CD4-positive, CD25-positive, alpha-beta regulatory T cell (primary cell): ENCODE data around the gene C2orf92. TPM values are rescaled to one million over a fixed set of nuclear protein-coding genes. Genes with fewer than 3 reads are reported as not detected.

Source experiments
- ATAC-seq, 2 donors: fragments of 150-1000 bp; cut with Tn5 transposase; one replicate each; pipeline ENCODE4 v1.10.0; 2021; ENCODE audit warnings: low read depth in 2 of 2, moderate number of reproducible peaks in 2 of 2, moderate library complexity in 1 of 2
- DNase-seq, 3 donors: peaks; one replicate each; pipeline versions ENCODE4 v3.0.0 to v3.0.0-alpha.2; 2012 to 2022; ENCODE audit warnings: mixed read lengths in 1 of 3
- H3K27ac ChIP-seq: one replicate; pipeline ENCODE4 v1.7.0; 2013; ENCODE audit warnings: mild to moderate bottlenecking, low read length; ENCODE audit not compliant: insufficient read depth, poor library complexity, severe bottlenecking
- H3K27me3 ChIP-seq: one replicate; pipeline ENCODE4 v1.7.0; 2013; ENCODE audit warnings: low read length; ENCODE audit not compliant: control insufficient read depth, insufficient read depth
- H3K36me3 ChIP-seq: one replicate; pipeline ENCODE4 v1.7.0; 2013; ENCODE audit warnings: mild to moderate bottlenecking, low read length, moderate library complexity; ENCODE audit not compliant: control insufficient read depth, insufficient read depth
- H3K4me1 ChIP-seq: 2 replicates; pipeline ENCODE4 v1.7.0; 2013; ENCODE audit warnings: mild to moderate bottlenecking, low read length; ENCODE audit not compliant: insufficient read depth, control insufficient read depth, poor library complexity, severe bottlenecking
- H3K4me3 ChIP-seq: one replicate; pipeline ENCODE4 v1.7.0; 2013; ENCODE audit warnings: low read depth, mild to moderate bottlenecking, low read length, moderate library complexity
- H3K9me3 ChIP-seq, 2 experiments: 1 replicate in 1 of 2; 2 replicates in 1 of 2; pipeline ENCODE4 v1.7.0; 2013; ENCODE audit warnings: low read length in 2 of 2, mild to moderate bottlenecking in 1 of 2, moderate library complexity in 1 of 2; ENCODE audit not compliant: control insufficient read depth in 2 of 2
- H3K27ac Mint-ChIP-seq, 3 donors: one replicate each; pipeline ENCODE4 v1.8.0; 2020 to 2022; ENCODE audit warnings: mild to moderate bottlenecking in 3 of 3, mixed read lengths in 3 of 3, moderate library complexity in 2 of 3
- H3K27me3 Mint-ChIP-seq: one replicate; pipeline ENCODE4 v1.8.0; 2022; ENCODE audit warnings: mild to moderate bottlenecking, mixed read lengths
- H3K36me3 Mint-ChIP-seq: one replicate; pipeline ENCODE4 v1.8.0; 2020; ENCODE audit warnings: mixed read lengths
- H3K4me1 Mint-ChIP-seq, 4 donors: one replicate each; pipeline ENCODE4 v1.8.0; 2020 to 2022; ENCODE audit warnings: mixed read lengths in 4 of 4, mild to moderate bottlenecking in 1 of 4
- H3K4me3 Mint-ChIP-seq, 4 donors: one replicate each; pipeline ENCODE4 v1.8.0; 2020 to 2022; ENCODE audit warnings: mild to moderate bottlenecking in 4 of 4, mixed read lengths in 4 of 4, moderate library complexity in 3 of 4
- H3K9me3 Mint-ChIP-seq, 7 donors: one replicate each; pipeline ENCODE4 v1.8.0; 2020 to 2022; ENCODE audit warnings: mixed read lengths in 7 of 7, mild to moderate bottlenecking in 3 of 7, moderate library complexity in 2 of 7
- polyA plus RNA-seq, 4 donors: library from polyadenylated mRNA; unstranded; fragments of 300-500 nt; fragmentation: Illumina TruSeq; gene quantifications; one replicate each; pipeline ENCODE4 v1.2.3, GENCODE V29; 2021
- total RNA-seq: library from RNA; stranded (reverse); gene quantifications from one replicate; pipeline ENCODE4 v1.2.3, GENCODE V29; 2022

C2orf92 gene
- total and polyA plus RNA-seq, 5 donors from 2014 or later = 0.61 to 20.4 TPM; not detected in 3

DNA sequence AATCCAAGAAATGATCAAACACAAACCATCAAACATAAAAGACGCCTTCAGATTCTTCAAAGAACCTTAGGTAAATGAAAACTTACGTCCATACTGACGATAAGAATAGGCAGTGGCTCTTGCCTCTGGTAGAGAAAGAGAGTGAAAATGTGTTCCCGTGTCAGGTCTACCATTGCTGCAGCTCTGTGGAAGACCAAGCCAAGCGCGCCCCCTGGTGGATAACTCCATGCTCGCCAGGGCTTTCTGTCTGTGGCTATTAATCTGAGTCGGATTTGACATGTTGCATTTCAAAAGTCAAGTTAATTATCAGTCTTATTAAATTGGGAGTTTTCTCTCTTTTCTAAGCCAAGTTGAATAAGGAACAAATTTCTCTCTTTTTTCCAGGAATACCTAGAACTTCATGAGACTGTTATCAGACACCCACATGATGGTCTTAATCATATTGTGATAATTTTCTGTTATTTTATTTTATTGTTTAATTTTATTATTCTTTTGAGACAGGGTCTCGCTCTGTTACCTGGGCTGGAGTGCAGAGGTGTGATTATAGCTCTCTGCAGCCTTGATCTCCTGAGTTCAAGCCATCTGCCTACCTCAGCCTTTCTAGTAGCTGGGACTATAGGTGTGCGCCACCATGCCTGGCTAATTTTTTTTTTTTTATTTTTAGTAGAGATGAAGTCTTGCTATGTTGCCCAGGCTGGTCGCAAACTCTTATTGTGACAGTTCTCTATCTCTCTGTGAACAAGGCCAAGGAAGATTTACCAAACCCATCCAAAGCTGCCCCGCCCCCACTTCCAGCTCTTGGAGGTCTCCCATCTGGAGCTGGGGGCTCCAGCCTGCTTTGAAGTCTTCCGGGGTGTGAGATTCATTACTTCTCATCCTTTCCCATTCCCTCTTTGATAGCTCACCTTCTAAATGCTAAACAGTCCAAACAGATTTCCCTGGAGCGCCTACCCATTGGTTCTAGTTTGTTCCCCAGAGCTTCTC, 28.0 kb downstream of the C2orf92 start:
- Histone ChIP-seq H3K36me3 (no peaks in the 10 kb centered on the region), H3K27ac (no peak overlapping the region), H3K27me3 (no peaks in the 10 kb centered on the region), H3K4me1 (peaks cover 4% of the 10 kb centered on the region), H3K4me3 (peak overlapping the region; percentile 5), H3K9me3 (no peaks in the 10 kb centered on the region)
- H3K9me3 Mint-ChIP-seq = no peaks in the 10 kb centered on the region
- H3K4me3 Mint-ChIP-seq = peak overlapping the region in 1 of 4 donors; percentile 9
- H3K36me3 Mint-ChIP-seq = no peaks in the 10 kb centered on the region
- ATAC-seq = peak; percentile 86 to 89
- H3K27me3 Mint-ChIP-seq = peaks cover 15% of the 10 kb centered on the region
- peak overlapping the region; percentile 3 to 92 (median 65) for H3K27ac Mint-ChIP-seq
- peak; percentile 81 to 90 (median 88) for DNase-seq
- H3K4me1 Mint-ChIP-seq = peaks cover 6 to 25% (median 10%) of the 10 kb centered on the region in 4 donors

DNA sequence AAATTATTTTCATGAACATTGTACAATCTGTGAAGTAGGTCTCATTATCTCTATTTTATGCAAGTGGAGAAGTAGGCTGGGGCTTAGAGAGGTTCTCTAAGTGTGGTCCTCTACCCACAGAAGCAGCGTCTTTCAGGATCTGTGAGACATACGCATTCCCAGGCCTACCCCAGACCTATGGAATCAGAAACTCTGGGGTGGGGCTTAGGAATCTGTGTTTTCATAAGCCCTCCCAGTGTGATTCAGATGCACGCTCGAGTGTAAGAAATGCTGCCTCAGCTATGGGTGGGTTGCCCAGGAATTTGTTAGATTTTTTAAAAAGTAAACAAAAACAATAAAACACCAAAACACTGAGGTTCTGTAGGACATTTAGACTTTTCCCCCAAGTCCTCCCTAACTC, 29.0 kb downstream of the C2orf92 start:
- Histone ChIP-seq H3K4me1 (peaks cover 4% of the 10 kb centered on the region), H3K36me3 (no peaks in the 10 kb centered on the region), H3K9me3 (no peaks in the 10 kb centered on the region), H3K27ac (no peak overlapping the region), H3K27me3 (no peaks in the 10 kb centered on the region), H3K4me3 (no peak overlapping the region)
- ATAC-seq = no peak
- Mint-ChIP-seq H3K27me3 (peaks cover 15% of the 10 kb centered on the region), H3K36me3 (no peaks in the 10 kb centered on the region), H3K27ac (no peak overlapping the region), H3K4me3 (no peak overlapping the region), H3K9me3 (no peaks in the 10 kb centered on the region), H3K4me1 (peaks cover 6 to 25% (median 8%) of the 10 kb centered on the region in 4 donors)
- DNase-seq = no peak

DNA sequence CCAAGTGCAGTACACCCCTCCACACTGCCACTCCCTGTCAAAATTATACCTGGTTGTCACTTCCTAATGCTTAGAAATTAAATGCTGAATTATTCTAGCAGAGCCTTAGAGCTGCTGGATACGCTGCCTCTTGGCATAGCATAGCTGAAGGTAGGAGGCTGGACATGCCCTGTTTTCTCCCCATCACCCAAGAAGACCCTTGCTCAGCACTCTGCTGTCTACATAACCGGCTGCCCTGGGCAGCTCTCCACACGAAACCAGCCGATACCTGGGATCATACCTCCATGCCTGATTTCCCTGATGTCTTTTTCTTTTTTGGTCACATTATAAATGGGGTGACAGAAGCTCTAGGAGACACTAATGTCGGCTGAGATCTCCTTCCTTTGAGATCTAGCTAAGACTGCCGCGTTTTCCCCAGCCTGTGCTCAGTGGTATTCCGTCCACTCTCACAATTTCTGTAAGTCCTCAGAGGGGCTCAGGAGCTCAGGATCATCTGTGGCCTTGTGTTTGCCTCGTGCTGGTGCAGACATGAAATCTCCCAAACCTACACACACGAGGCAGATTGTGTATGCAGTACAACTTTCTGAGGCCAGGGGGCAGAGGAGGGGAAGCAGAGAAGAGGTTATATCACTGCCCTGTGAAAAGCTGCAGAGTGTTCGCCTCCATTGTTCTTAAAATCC, 30.4 kb downstream of the C2orf92 start:
- peaks cover 6 to 25% (median 8%) of the 10 kb centered on the region in 4 donors for H3K4me1 Mint-ChIP-seq
- no peak overlapping the region for H3K27ac ChIP-seq
- no peak overlapping the region for H3K27ac Mint-ChIP-seq
- H3K27me3 ChIP-seq = no peaks in the 10 kb centered on the region
- H3K9me3 Mint-ChIP-seq = no peaks in the 10 kb centered on the region
- H3K27me3 Mint-ChIP-seq = peaks cover 15% of the 10 kb centered on the region
- no peaks in the 10 kb centered on the region for H3K9me3 ChIP-seq
- peak; percentile 23 to 76 (median 57) for DNase-seq
- no peak overlapping the region for H3K4me3 ChIP-seq
- peaks cover 4% of the 10 kb centered on the region for H3K4me1 ChIP-seq
- no peak overlapping the region for H3K4me3 Mint-ChIP-seq
- H3K36me3 Mint-ChIP-seq = no peaks in the 10 kb centered on the region
- peak; percentile 78 to 83 for ATAC-seq
- H3K36me3 ChIP-seq = no peaks in the 10 kb centered on the region

DNA sequence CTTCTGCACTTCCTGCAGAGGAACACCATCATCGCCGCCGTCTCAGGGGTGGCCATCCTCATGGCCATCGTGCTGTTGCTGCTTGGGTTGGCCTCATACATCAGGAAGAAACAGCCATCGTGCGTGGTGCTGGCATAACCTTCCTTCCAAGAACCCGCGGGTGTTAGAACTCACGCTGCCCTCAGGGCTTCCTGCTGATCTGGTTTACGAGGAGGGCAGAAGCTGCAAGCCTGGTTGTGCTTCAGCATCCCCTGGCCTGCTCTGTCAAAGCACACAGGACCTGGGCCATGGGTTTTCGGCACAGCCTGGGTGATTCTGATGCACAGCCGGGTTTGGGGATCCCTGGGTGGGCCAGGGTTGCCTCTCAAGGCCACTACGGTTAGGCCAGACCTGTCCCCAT, 31.7 kb downstream of the C2orf92 start:
- Histone ChIP-seq H3K27me3 (no peaks in the 10 kb centered on the region), H3K4me3 (no peak overlapping the region), H3K9me3 (no peaks in the 10 kb centered on the region), H3K27ac (no peak overlapping the region), H3K36me3 (no peaks in the 10 kb centered on the region), H3K4me1 (peaks cover 4% of the 10 kb centered on the region)
- no peak overlapping the region for H3K27ac Mint-ChIP-seq
- H3K4me3 Mint-ChIP-seq = no peak overlapping the region
- H3K9me3 Mint-ChIP-seq = no peaks in the 10 kb centered on the region
- ATAC-seq (no peak), DNase-seq (no peak)
- peaks cover 12% of the 10 kb centered on the region for H3K27me3 Mint-ChIP-seq
- H3K36me3 Mint-ChIP-seq = no peaks in the 10 kb centered on the region
- H3K4me1 Mint-ChIP-seq = peaks cover 5 to 17% (median 7%) of the 10 kb centered on the region in 4 donors

DNA sequence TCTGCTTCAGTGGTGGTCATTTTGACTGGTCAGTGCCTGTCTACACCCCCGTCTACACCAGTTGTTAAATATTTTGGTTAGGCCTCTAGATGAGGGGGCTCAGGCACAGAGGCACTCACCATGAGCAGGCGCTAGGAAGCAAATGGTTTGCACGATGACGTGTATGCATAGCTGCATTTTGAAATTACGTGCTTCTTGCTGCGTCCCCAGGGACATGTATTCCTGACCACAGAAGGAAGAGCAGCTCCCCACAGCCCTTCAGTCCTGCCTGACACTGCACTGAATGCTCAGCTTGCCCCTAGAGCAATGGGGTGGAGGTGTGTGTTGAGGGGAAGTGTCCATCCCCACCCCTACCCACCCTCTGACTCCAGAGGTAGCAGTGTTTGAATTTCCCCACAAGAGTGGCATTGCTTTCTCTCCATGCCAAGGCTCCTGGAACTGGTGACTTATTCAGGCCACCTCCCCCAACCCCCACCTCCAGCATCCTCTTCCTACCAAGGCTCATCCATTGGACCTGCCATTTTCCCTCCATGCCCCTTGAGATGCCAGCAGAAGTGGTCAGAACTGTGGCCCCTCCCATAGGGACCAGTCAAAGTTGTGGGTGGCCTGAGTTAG, 32.4 kb downstream of the C2orf92 start:
- ATAC-seq = no peak
- no peak overlapping the region for H3K4me3 Mint-ChIP-seq

DNA sequence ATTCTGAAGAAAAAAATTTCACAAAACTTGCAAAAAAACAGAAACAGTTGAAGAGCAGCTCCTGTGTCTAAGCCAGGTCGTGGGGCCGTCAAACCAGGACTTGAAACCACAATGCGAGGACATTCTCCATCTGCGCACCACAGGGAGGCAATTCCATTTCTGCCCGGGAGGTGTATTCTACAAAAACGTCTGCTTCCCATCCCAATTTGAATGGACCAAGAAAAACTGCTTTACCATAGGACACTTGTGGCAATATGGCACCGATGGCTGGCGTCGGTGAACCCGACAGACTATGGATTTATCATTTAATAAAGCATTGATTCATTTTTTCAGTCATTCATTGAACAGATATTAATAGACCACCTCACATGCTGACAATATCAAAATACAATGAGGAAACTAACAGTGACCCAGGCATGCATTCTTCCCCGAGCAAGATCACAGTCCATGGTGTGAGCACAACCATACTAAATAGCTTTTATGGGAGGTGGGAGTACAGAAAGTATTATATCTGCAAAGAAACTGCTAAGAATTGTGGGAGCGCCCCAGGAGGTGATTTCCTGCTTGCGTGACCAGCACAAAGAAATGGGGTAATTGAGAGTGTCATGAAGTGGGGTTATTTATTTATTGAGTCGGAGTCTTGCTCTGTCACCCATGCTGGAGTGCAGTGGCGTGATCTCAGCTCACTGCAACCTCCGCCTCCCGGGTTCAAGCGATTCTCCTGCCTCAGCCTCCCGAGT, 33.4 kb downstream of the C2orf92 start:
- ATAC-seq = no peak
- H3K9me3 ChIP-seq = no peaks in the 10 kb centered on the region
- peaks cover 6% of the 10 kb centered on the region for H3K27me3 Mint-ChIP-seq
- DNase-seq = no peak
- no peak overlapping the region for H3K4me3 ChIP-seq
- H3K27ac ChIP-seq = no peak overlapping the region
- peaks cover 0 to 9% (median 3%) of the 10 kb centered on the region in 4 donors for H3K4me1 Mint-ChIP-seq
- H3K4me1 ChIP-seq = no peaks in the 10 kb centered on the region
- no peak overlapping the region for H3K27ac Mint-ChIP-seq
- no peaks in the 10 kb centered on the region for H3K36me3 ChIP-seq
- no peaks in the 10 kb centered on the region for H3K36me3 Mint-ChIP-seq
- peaks cover 2% of the 10 kb centered on the region for H3K27me3 ChIP-seq
- no peak overlapping the region for H3K4me3 Mint-ChIP-seq
- H3K9me3 Mint-ChIP-seq = no peaks in the 10 kb centered on the region

More for the DNA sequence above, 32.4 kb downstream of the C2orf92 start:
- H3K9me3 Mint-ChIP-seq = no peaks in the 10 kb centered on the region
- Histone ChIP-seq H3K36me3 (no peaks in the 10 kb centered on the region), H3K27ac (no peak overlapping the region), H3K27me3 (peaks cover 2% of the 10 kb centered on the region), H3K4me1 (peaks cover 3% of the 10 kb centered on the region), H3K4me3 (no peak overlapping the region), H3K9me3 (no peaks in the 10 kb centered on the region)
- H3K27me3 Mint-ChIP-seq = peaks cover 12% of the 10 kb centered on the region
- H3K36me3 Mint-ChIP-seq = no peaks in the 10 kb centered on the region
- H3K4me1 Mint-ChIP-seq = peaks cover 5 to 14% (median 6%) of the 10 kb centered on the region in 4 donors
- no peak for DNase-seq
- no peak overlapping the region for H3K27ac Mint-ChIP-seq

DNA sequence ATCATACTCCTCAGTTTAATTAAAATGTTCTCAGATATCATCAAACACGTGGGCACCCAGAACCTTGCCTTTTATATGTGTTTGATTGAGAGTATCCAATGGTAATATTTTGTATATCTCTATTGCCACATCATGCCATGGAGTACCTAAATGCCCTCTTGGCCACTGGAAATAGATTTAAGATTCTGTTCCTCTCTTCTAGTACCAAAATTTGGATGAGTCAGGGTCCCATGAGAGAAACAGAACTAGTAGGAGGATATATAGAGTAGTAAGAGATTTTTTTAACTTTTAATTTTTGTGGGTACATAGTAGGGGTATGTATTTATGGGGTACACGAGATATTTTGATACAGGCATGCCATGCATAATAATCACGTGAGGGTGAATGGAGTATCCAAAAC, 34.2 kb downstream of the C2orf92 start:
- peaks cover 2% of the 10 kb centered on the region for H3K27me3 ChIP-seq
- no peaks in the 10 kb centered on the region for H3K36me3 Mint-ChIP-seq
- H3K4me1 Mint-ChIP-seq = peaks cover 0 to 9% (median 2%) of the 10 kb centered on the region in 4 donors
- no peak overlapping the region for H3K27ac ChIP-seq
- no peak overlapping the region for H3K27ac Mint-ChIP-seq
- H3K4me3 Mint-ChIP-seq = no peak overlapping the region
- ATAC-seq = no peak
- DNase-seq = no peak
- peaks cover 6% of the 10 kb centered on the region for H3K27me3 Mint-ChIP-seq
- no peaks in the 10 kb centered on the region for H3K9me3 ChIP-seq
- no peaks in the 10 kb centered on the region for H3K4me1 ChIP-seq
- no peak overlapping the region for H3K4me3 ChIP-seq
- H3K9me3 Mint-ChIP-seq = no peaks in the 10 kb centered on the region
- no peaks in the 10 kb centered on the region for H3K36me3 ChIP-seq
